Measurements from ENCODE around the gene RAD21L1.

Gene RAD21L1

DNA sequence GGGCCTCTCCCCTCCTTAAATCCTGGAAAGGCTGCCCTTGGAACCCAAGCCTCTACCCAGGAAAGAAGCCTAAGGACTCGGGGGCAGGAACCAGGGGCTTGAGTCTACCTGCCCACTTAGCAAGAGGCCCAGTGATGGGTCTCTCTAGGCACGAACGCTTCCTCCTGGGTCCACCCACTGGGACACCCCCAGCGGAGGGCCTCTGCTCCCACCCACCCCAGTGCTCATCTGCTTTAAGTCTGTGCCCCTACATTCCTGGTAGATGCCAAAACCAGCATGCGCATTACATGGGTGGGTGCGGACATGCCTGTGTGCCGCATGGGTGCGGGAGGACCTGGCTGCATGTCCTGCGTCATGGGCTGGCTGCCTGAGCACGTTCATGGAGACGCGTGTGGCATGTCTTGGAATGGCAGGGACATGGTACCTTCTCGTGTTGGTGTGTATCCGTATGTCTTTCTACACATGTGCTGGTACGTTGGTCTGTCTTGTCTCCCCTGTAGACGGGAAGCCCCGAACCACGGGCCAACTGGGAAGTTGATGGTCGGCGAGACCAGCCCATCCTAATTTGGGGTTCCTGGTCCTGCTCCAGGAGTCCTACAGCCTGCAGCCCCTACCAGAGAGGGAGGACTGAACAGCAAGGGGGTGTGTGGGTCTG, 69.6 kb downstream of the RAD21L1 start:
- no peak for DNase-seq (ENCODE audit: low read depth, low spot score)

DNA sequence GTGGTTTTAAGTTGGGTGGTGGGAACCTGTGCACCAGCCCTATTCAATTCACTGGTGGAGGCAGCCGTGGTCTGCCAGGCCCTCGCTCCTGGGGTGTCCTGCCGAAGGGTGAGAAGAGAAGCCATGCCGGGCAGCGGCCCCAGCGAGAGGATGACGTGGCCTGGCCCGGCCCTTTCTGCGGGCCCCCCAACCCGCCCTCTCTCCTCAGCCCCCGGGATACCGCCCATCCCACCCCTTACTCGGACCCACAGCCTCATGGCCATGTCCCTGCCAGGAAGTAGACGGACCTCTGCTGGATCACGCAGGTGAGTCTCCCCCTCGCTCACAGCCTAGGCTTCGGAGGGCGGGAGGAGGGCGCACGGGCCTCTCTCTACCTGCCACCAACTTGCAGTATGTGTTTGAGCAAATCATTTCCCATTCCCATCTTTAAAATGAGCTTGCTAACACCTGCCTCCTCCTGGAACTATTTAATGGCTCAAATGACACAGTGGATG, 70.3 kb downstream of the RAD21L1 start:
- DNase-seq (ENCODE audit: low read depth, low spot score): no peak

DNA sequence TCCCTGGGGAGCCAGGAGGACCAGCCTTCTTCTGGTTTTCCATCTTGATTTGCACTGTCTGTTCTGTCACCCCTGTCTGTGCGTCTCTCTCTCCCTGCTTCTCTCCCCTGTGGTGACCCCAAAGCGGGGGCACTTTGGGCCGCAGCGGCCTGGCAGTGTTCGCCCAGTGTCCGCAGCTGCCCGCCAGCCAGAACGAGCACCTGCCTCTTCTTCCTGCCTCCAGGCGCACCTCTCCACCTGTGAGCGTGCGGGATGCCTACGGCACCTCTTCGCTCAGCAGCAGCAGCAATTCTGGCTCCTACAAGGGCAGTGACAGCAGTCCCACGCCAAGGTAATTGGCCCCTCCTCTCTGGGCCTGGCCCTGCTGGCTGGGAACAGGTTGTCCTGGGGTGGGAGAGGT, 71.1 kb downstream of the RAD21L1 start:
- DNase-seq (ENCODE audit: low read depth, low spot score): no peak

GRCh38 chr20:1297486-1297885, 71.6 kb downstream of the RAD21L1 start:
- no peak for DNase-seq (ENCODE audit: low read depth, low spot score)

DNA sequence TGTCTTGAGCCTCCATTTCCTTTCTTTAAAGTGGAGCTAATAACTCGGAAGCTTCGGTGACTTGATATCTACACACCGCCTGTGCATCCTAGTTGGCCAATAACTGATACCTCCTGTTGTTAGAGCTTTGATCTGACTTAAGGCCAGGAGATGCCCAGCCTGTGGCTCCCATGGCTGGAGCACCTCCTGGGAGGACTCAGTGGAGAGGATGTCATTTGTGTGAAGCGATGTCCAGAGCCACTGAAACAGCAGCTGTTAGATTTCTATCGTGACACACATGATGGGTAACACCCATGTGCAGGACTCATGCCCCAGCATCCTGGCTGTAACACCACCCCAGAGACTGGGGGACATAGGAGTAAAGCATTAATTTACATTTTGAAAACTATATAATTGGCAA, 72.3 kb downstream of the RAD21L1 start:
- no peak for DNase-seq (ENCODE audit: low read depth, low spot score)

GRCh38 chr20:1298888-1299511, 73.2 kb downstream of the RAD21L1 start:
- no peak for DNase-seq (ENCODE audit: low read depth, low spot score)

GRCh38 chr20:1299522-1299921, 73.7 kb downstream of the RAD21L1 start:
- no peak for DNase-seq (ENCODE audit: low read depth, low spot score)

DNA sequence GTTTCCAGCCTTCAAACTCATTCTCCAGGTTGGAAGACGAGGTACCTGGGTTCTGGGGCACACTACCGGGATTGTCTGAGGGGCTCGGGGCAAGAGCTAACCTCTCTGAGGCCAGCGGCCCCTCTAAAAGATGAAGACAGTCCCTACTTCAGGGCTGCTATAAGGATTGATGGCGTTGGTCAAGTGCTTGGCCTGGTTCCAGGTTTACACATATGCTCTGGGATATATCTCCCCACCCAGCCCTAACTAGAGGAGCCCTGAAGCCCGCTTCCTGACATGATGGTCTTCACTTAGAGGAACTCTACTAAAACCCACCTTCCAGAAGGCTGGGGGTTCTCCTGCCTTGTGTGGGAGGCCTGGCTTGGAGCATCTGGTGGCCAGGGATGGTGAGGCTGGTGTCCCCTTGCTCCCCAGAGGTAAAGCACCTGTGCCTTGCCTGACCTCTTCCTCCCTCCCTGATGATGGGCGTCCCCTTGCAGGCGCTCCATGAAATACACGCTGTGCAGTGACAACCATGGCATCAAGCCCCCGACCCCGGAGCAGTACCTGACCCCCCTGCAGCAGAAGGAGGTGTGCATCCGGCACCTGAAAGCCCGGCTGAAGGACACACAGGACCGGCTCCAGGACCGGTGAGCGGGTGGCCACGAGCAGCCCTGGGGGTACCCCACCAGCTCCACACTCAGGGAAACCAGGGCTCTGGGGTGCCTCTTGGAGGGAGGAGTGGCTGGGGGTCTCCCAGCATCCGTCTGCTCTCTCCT, 74.4 kb downstream of the RAD21L1 start:
- no peak for DNase-seq (ENCODE audit: low read depth, low spot score)

GRCh38 chr20:1301031-1301529, 75.2 kb downstream of the RAD21L1 start:
- DNase-seq (ENCODE audit: low read depth, low spot score): no peak

DNA sequence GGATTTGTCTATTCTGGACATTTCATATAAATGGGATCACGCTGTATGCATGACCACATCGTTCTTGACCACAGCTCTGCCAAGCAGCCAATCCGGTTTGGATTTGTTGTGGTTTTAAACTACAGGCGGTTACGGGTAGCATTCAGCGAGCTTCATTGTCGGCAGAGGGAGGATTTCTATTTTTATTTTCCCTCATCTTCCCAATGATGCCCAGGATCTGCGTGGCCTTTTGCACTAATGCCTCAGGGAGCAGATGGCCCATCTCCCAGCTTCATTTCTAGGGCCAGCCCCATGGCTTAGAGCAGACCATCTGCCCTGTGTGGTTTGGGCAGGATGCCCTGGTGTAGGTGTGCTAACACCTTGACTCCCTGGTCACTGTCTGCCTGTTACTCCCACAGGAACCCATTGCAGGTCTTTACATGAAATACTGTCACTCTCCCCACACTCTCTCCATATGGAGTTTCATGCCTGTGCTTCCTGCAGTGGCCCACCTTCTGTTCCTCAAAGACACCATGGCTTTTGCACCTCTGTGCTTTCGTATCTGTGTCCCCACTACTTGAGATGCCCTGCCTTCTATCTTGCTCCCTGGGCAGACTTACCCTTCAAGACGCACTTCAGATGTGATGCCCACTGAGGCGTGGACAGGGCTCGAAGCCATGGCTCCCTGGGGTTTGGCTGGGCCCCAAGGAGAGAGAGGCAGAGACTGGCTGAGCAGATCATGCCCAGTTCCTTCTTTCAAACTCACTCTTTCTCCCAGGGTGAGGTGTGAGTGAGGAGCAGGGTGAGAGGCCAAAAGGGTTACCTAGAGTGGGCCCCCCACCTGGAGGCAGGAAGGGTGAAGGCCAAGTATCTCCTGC, 77.1 kb downstream of the RAD21L1 start:
- DNase-seq (ENCODE audit: low read depth, low spot score): no peak

- no peak for DNase-seq (ENCODE audit: low read depth, low spot score)
Observed at GRCh38 chr20:1304710-1305515, 79.1 kb downstream of the RAD21L1 start.
